ENCODE data around the gene GPR62.
"Not testable (repeated sequence)": the region's sequence is repeated elsewhere in the genome, so short reads cannot be mapped to it uniquely, and the experiment has no call there.

GPR62 gene, protein sequence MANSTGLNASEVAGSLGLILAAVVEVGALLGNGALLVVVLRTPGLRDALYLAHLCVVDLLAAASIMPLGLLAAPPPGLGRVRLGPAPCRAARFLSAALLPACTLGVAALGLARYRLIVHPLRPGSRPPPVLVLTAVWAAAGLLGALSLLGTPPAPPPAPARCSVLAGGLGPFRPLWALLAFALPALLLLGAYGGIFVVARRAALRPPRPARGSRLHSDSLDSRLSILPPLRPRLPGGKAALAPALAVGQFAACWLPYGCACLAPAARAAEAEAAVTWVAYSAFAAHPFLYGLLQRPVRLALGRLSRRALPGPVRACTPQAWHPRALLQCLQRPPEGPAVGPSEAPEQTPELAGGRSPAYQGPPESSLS

DNA sequence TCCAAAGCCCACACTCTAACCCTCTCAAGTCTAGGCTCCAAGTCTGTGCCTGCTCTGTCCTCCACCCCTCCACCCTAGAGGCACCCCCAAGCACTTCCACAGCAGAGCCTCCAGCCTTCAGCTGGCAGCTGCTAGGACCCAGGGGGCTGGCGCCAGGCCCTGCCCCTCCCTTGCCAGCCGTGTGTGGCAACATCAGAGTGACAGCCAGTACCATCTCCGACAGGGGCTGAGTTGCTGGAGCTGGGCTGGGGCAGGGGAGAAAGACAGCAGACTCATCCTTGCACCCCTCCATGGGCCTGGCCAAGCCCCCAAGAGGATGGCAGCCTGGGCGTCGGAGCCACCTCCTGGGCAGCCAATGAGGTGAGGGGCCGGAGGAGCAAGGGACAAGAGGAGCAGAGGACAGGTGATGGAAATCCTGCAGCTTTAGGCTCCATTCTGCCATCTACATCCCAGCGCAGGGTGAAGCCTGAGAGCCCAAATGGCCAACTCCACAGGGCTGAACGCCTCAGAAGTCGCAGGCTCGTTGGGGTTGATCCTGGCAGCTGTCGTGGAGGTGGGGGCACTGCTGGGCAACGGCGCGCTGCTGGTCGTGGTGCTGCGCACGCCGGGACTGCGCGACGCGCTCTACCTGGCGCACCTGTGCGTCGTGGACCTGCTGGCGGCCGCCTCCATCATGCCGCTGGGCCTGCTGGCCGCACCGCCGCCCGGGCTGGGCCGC, at the start of gene GPR62:
Gene GPR62, plus strand, starts transcription at position 207 of the 718 bp plus-strand sequence. Its CDS starts 272 bp downstream, at position 479.
- no peak for DNase-seq

GRCh38 chr3:51908026-51908425, 47.2 kb upstream of the GPR62 start:
- no peak for DNase-seq

- no peak for DNase-seq
Measured at GRCh38 chr3:51916418-51916817, 38.8 kb upstream of the GPR62 start.

DNA sequence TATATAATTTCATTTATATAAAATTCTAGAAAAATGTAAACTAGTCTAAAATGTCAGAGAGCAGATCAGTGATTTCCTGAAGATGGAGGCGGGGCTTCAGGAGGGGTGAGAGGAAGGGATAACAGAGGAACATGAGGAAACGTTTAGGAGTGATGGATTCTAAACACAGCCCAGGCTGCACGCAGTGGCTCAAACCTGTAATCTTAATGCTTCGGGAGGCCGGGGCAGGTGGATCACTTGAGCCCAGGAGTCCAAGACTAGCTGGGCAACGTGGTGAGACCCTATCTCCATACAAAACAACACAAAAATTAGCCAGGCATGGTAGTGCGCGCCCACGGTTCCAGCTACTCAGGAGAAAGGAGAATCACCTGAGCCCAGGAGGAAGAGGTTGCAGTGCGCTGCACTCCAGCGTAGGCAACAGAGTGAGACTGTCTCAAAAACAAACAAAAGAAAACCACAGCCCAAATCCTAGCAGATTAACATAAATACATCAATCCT, 34.1 kb upstream of the GPR62 start:
- DNase-seq = no peak

GRCh38 chr3:51927061-51927977, 27.9 kb upstream of the GPR62 start:
- DNase-seq = no peak

DNA sequence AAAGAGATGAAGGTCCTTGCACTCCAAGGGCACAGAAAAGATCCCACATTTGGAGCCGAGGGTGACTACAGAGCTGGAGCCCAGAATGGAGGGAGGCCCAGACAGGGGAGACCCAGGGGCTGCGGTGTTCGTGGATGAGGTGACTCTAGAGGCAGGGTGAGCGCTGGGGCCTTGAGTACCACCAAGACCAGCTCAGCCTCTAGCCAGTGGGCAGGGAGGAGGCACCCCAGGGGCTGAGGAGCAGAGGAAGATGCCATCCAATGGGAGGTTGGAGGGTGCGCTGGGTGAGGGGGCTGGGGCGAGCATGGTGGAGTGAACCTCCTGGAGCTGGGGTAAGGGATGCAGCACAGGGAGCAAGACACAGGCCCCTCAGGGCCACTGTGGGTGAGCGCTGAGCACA, 26.7 kb upstream of the GPR62 start:
- DNase-seq = no peak

DNA sequence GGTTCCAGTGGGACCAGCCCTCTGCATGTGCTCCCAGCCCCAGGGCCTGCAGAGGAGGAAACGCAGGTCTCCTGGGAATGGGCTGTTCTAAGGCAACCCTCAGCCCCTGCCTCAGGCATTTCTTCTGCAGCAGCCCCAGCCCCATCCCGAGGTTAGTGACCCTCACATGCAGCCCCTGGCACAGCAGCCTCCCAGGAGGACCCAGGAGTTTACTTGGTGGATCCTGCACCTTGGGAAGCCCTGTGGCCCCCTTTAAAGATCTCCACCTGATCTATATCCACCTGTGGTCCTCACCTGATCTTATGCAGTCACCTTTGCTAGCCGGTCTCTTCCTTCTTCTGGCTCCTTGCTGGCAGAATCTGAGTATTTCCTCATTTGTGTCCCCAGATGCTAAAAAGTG, 26.2 kb upstream of the GPR62 start:
- DNase-seq = not testable (repeated sequence)

- DNase-seq = no peak
Measured at GRCh38 chr3:51929420-51930003, 25.7 kb upstream of the GPR62 start.

GRCh38 chr3:51930439-51930838, 24.7 kb upstream of the GPR62 start:
- DNase-seq = no peak

GRCh38 chr3:51931756-51932155, 23.4 kb upstream of the GPR62 start:
- no peak for DNase-seq

DNA sequence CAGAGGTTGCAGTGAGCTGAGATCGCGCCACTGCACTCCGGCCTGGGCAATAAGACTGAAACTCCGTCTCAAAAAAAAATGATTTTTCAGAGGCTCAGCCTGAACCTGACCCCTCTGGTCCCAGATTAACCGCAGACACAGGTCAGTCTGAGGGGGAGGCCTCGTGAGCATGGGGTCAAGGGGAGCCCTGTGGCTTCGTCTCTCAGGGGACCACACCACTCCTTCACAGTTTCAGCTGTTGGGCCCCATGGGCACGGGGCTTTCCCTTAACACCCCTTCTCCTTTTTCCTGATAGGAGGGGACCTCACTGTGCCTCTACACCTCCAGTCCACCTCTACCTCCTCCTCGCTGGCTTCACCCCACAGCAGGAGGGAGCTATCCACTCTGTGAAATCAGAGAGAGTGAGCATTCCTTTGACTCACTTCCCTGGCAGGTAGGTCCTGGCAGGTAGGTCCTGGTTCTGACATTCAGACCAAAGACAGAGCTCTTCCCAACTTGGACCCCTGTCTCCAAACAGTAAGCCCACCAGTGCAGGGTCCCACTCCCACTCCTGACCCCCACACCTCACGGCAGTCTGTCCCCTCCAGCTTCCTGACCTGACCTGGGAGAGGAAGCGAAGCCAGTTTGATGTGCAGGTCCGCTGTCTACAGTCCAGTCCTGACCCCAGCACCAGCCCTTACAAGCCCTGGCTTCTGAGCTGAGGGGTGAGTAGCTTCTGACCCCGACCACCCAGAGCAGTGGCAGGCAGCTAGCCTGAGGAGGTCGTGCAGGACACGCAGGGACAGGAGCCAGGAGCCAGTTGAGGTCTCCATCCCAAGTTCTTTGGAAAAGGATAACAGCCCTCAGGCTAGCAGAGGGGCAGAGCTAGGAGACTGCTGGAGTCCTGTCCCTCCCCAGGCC, 22.5 kb upstream of the GPR62 start:
- DNase-seq = no peak

DNA sequence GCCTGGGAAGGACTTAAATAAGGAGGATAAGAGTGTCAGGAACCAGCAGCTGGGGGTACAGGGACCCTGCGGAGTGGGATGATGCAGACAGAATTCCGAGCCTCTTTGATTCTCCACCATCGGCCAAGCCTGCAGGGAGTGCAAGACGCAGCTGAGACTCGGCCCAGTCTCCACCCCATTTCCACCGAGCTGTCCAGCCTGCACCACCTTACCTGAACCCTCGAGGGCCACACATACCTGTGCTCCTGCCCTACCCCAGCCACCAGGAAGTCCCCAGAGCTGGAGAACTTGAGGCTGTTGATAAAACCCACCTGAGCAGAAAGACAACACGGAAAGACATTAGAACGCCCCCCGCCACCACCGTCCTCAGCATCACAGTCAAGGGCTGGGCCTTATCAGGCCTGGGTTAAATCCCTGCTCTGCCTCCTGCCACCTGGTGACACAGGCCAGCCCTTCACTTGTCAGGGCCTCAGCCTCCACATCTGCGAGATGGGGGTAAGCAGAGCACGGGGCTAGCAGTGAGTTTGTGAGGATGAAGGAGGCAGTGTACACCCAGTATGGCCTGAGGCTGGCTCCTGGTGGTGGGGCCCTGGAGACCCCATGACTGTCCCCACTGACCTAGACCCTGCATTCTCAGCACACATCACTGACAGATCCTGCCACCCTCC, 21.6 kb upstream of the GPR62 start:
- no peak for DNase-seq

- DNase-seq = no peak
Measured at GRCh38 chr3:51934139-51934850, 20.9 kb upstream of the GPR62 start.

- DNase-seq = no peak
Measured at GRCh38 chr3:51934991-51935885, 19.9 kb upstream of the GPR62 start.

GRCh38 chr3:51935886-51936755, 19.1 kb upstream of the GPR62 start:
- DNase-seq = no peak

- no peak for DNase-seq
Measured at GRCh38 chr3:51937014-51937413, 18.2 kb upstream of the GPR62 start.

- DNase-seq = no peak
Measured at GRCh38 chr3:51937611-51938450, 17.4 kb upstream of the GPR62 start.
